ENCODE measurements around the gene MRPS33.

- TF ChIP-seq GATA3 (IDR thresholded peaks at IDR 0.05; ENCODE audit: low read depth, low read length) (no peak), GATA2 (IDR thresholded peaks at IDR 0.05; ENCODE audit: low read depth, low read length) (no peak)
These were observed 38.9 kb upstream of the MRPS33 start for GRCh38 chr7:141053626-141054025.

Data from SH-SY5Y (cell line).